ENCODE data around the gene CGB3.

- TF ChIP-seq CTCF (IDR thresholded peaks at IDR 0.05) (peak; percentile 36), ZFX (IDR thresholded peaks at IDR 0.05; ENCODE audit: borderline replicate concordance) (no peak)
Measured at GRCh38 chr19:49056101-49056901, 32.2 kb upstream of the CGB3 start.
